K562 (cell line): Measurements from ENCODE around the gene GPR153. TPM values are rescaled to one million over a fixed set of nuclear protein-coding genes. Genes with fewer than 3 reads are reported as not detected.

Source experiments
- ARHGAP35 ChIP-seq: fragments of 450-650 bp; IDR thresholded peaks from 2 replicates; pipeline ENCODE4 v1.6.1; 2018; ENCODE audit not compliant: partially characterized antibody
- CHCHD3 ChIP-seq: fragments of 250-450 bp; sonication (Bioruptor Pico); IDR thresholded peaks from 2 replicates; pipeline ENCODE4 v2.1.2; 2022; ENCODE audit warnings: mild to moderate bottlenecking
- CHD7 ChIP-seq: fragments of 200-600 bp; sonication (generic); IDR thresholded peaks from one replicate; pipeline ENCODE4 v1.6.1; 2012; ENCODE audit warnings: mild to moderate bottlenecking, low read depth, low read length, inconsistent platforms
- THAP12 ChIP-seq: fragments of 250-450 bp; sonication (Bioruptor Pico); IDR thresholded peaks from 2 replicates; pipeline ENCODE4 v1.9.0; 2021; ENCODE audit warnings: mild to moderate bottlenecking, inconsistent platforms
- ZBTB26 ChIP-seq: fragments of 450-650 bp; formaldehyde crosslinking; IDR thresholded peaks from 2 replicates; pipeline ENCODE4 v1.4.0; 2022; ENCODE audit warnings: missing genetic modification characterization
- ZBTB9 ChIP-seq: fragments of 450-650 bp; formaldehyde crosslinking; IDR thresholded peaks from 2 replicates; pipeline ENCODE4 v1.4.0; 2020; ENCODE audit warnings: mild to moderate bottlenecking, moderate library complexity
- polyA plus RNA-seq, 8 experiments: library from polyadenylated mRNA; depleted of rRNA in 4 of 8; stranded (reverse) in 5 of 8; unstranded in 3 of 8; fragments of >200 nt; fragmentation: Nextera tagmentation in 2 of 8; fragmentation: Illumina TruSeq in 1 of 8; extraction: Ambion mirVana in 2 of 8; extraction: Trizol in 1 of 8; gene quantifications; 2 replicates each; pipeline versions ENCODE4 v1.2.1 to v1.2.3, GENCODE V29; 2011 to 2014; ENCODE audit warnings: inconsistent platforms in 1 of 8, missing spikeins in 1 of 8
- total RNA-seq, 7 experiments: library from RNA; depleted of rRNA in 6 of 7; stranded (reverse); fragments of >200 nt in 6 of 7; fragmentation: Illumina TruSeq in 2 of 7; extraction: Trizol in 2 of 7; gene quantifications; 2 replicates each; pipeline versions ENCODE4 v1.2.1 to v1.2.3, GENCODE V29; 2011 to 2021; ENCODE audit warnings: low replicate concordance in 1 of 7

The GPR153 gene
- total and polyA plus RNA-seq, 9 of the 15 experiments (the other 6 are each of a cell fraction or from before 2014, with no cell fraction given), result 0.01 to 1.5 (median 0.51) TPM

GRCh38 chr1:6244401-6245049 lies 16.4 kb downstream of the GPR153 start (continued):
- TF ChIP-seq CHD7, result no peak
- no peak for TF ChIP-seq CHCHD3
- no peak for TF ChIP-seq THAP12
- no peak for TF ChIP-seq ARHGAP35
- TF ChIP-seq ZBTB26 (CRISPR knock-in tag), result no peak
- TF ChIP-seq ZBTB9 (CRISPR knock-in tag), result no peak
